Epithelial cell of esophagus (primary cell): Measurements from ENCODE around the gene HCRTR1.

Source experiments
- DNase-seq: peaks from one replicate; pipeline ENCODE4 v3.0.0; 2010; ENCODE audit warnings: low read depth
- H3K4me3 ChIP-seq: 2 replicates; pipeline ENCODE4 v1.5.1; 2011; ENCODE audit warnings: mild to moderate bottlenecking, low read length, control low read depth
- TF ChIP-seq, protein P1 (sequence below): IDR thresholded peaks from 2 replicates; pipeline ENCODE4 v1.5.1; 2011; ENCODE audit warnings: low read depth, mild to moderate bottlenecking, low read length, control low read depth, inconsistent platforms; ENCODE audit not compliant: insufficient read depth; ENCODE audit errors: missing control alignments

Gene HCRTR1

DNA sequence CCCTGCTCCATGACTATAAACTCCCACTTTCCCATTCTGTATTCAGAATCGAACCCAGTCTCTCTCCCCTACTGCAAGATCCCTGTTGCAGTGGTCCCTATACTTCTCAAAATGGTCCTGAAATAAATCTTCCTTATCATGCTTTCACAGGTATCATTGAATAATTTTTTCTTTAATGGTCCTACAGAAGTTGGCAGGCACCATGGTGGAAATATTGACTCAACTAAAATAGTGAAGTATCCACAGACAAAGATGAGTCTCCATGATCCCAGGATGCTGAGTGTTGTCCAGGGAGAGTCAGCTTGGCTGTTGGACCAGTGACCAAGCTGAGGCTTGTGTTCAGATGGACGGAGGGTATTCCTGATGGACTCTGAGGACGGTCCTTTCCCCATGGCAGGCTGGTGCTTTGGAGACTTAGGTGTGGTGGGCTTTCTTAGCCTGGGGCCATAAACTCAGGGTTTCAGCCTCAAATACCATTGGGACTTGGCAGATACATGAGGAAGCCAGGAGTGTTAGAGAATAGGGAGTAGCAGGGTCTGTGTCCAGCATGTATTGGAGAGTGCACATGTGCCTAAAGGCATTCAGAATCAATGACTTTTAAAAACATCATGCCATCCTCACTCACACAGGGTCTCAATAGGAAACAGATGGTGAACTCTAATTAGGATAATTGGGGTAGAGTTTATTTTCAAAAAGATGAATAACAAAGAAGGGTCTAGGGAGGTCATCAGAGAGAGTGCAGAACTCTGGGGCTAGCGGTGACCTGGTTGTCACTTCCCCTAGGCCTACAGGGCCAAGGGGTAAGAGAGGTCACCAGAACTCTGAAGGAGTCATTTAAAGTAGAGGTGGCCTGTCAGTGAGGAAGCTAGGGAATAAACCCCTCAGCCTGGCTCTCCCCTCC is 21.4 kb upstream of the HCRTR1 start:
- TF ChIP-seq, protein P1, sequence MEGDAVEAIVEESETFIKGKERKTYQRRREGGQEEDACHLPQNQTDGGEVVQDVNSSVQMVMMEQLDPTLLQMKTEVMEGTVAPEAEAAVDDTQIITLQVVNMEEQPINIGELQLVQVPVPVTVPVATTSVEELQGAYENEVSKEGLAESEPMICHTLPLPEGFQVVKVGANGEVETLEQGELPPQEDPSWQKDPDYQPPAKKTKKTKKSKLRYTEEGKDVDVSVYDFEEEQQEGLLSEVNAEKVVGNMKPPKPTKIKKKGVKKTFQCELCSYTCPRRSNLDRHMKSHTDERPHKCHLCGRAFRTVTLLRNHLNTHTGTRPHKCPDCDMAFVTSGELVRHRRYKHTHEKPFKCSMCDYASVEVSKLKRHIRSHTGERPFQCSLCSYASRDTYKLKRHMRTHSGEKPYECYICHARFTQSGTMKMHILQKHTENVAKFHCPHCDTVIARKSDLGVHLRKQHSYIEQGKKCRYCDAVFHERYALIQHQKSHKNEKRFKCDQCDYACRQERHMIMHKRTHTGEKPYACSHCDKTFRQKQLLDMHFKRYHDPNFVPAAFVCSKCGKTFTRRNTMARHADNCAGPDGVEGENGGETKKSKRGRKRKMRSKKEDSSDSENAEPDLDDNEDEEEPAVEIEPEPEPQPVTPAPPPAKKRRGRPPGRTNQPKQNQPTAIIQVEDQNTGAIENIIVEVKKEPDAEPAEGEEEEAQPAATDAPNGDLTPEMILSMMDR, result no peak
- no peak for DNase-seq
- H3K4me3 ChIP-seq, result no peak overlapping the region

DNA sequence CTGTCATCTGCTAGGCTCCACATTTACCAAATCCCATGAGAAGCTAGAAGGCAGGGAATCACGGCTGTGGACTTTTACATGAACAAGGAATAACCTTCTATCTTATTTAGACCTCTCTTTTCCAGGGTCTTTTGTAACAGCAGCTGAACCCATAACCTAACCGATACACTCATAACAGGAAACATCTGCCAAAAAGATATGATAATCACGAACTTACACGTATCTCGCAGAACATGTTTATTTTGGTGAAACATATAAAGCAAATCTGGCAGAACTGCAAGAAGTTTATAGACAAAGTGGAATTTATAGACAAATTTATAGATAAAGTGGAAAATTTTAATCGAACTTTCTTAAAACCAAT is 20.8 kb upstream of the HCRTR1 start:
- DNase-seq, result no peak
- TF ChIP-seq, protein P1, result no peak
- no peak overlapping the region for H3K4me3 ChIP-seq

DNA sequence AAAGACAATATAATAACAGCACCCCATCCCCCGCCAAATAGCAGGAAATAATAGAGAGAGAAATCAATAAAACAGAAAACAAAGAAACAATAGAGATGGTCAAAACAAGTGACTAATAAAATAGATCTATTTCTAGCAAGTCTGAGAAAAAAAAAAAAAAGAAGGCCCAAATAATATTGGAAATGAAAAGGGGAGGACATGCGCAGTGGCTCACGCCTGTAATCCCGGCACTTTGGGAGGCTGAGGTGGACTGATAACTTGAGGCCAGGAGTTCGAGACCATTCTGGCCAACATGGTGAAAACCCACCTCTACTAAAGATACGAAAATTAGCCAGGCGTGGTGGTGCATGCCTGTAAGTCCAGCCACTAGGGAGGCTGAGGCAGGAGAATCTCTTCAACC is 18.5 kb upstream of the HCRTR1 start:
- no peak for DNase-seq
- no peak overlapping the region for H3K4me3 ChIP-seq
- TF ChIP-seq, protein P1, result no peak

DNA sequence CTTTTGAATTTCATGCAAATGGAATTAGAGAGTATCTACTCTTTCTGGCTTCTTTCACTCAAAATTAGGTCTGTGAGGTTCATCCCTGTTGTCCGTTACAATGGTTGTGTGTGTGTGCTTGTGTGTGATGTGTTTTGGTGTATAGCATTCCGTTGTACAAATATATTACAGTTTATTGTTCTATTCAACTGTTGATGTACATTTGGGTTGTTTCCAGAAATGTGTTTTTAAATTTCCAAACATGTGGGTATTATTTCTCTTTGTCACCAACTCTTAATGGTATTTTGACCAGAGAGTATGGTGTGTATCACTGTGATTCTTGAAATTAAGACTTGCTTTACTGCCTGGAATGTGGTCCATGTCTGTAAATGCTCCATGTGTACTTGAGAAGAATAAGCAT is 16.8 kb upstream of the HCRTR1 start:
- H3K4me3 ChIP-seq, result no peak overlapping the region
- no peak for DNase-seq
- TF ChIP-seq, protein P1, result no peak

DNA sequence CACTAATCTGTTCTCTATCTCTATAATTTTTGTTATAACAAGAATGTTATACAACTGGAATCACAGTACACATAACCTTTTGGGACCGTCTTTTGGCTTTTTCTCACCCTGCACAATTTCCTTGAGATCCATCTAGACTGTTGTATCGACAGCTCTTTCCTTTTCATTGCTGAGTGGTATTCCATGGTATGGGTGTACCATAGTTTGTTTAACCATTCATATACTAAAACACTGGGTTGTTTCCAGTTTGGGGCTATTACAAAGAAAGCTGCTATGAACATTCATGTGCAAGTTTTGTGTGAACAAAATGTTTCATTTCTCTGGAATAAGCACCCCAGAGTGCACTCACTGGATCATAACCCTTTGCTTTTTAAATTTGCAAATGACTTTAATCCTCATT is 15.4 kb upstream of the HCRTR1 start:
- TF ChIP-seq, protein P1, result no peak
- H3K4me3 ChIP-seq, result no peak overlapping the region
- DNase-seq, result no peak

DNA sequence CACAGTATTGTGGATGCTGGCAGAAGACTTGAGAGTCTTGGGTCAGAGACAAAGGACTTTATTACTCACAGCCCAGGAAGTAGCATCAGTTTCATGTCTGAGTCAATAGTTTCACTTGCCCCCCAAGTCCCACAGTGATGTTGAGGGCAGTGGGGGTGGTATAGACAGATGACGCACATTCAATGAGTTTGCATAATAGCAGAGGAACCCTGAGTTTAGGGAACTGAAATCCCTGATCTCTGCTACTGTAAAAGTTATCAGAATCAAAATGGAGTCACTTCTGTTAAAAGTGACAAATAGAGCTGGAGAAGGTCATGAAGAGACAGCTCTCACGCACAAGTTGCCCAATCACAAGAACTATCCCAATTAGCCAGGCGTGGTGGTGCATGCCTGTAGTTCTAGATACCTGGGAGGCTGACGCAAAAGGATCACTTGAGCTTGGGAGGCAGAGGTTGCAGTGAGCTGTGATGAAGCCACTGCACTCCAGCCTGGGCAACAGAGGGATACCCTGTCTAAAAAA is 11.5 kb upstream of the HCRTR1 start:
- TF ChIP-seq, protein P1, result no peak
- H3K4me3 ChIP-seq, result no peak overlapping the region
- peak; percentile 67 for DNase-seq
